ENCODE results near the gene EFCAB8. TPM values are rescaled to one million over a fixed set of nuclear protein-coding genes. Genes with fewer than 3 reads are reported as not detected.

The EFCAB8 gene
- total and polyA plus RNA-seq, 4 donors = 0.25 TPM; not detected in 3

DNA sequence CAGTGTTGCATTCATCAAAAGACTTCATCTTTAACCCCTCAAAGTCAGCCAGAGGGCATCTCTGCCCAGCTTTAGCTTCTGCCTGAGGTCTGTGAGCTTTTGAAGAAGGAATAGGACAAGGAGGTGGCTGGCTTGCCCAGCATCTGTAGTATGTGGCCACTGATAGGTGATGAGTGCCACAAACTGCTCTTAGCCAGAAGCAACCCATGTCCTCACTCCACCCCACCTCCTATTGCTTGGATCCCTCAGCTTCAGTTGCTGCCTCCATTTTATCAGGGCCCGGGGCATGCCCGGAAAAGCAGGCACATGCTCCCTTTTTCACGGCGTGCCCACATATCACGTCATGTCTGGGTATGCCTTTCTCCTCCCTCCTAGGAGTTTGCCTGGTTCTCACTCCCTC lies 11.9 kb upstream of the EFCAB8 start:
- Histone ChIP-seq H3K9ac (ENCODE audit: low read depth in 1 of 2, low read length in 2 of 2) (no peak overlapping the region), H3K36me3 (ENCODE audit: control insufficient read depth in 4 of 4, insufficient read depth in 3 of 4, low read depth in 1 of 4, low read length in 3 of 4) (peaks cover 8 to 51% (median 27%) of the 10 kb centered on the region in 4 donors), H3K4me1 (ENCODE audit: control insufficient read depth in 4 of 4, insufficient read depth in 4 of 4, low read length in 3 of 4) (no peaks in the 10 kb centered on the region), H3K27ac (ENCODE audit: low read depth in 1 of 2, low read length in 2 of 2) (no peak overlapping the region), H3K4me3 (ENCODE audit: low read depth in 1 of 3, low read length in 3 of 3) (no peak overlapping the region), H3K27me3 (ENCODE audit: control insufficient read depth in 4 of 4, insufficient read depth in 4 of 4, low read length in 3 of 4) (no peaks in the 10 kb centered on the region), H3K9me3 (ENCODE audit: control insufficient read depth in 4 of 4, low read length in 3 of 4) (no peaks in the 10 kb centered on the region)
- DNase-seq (ENCODE audit: low spot score) = no peak
- WGBS = 98% methylated on average over 5 of the region's 5 CpGs
- TF ChIP-seq, protein P1, sequence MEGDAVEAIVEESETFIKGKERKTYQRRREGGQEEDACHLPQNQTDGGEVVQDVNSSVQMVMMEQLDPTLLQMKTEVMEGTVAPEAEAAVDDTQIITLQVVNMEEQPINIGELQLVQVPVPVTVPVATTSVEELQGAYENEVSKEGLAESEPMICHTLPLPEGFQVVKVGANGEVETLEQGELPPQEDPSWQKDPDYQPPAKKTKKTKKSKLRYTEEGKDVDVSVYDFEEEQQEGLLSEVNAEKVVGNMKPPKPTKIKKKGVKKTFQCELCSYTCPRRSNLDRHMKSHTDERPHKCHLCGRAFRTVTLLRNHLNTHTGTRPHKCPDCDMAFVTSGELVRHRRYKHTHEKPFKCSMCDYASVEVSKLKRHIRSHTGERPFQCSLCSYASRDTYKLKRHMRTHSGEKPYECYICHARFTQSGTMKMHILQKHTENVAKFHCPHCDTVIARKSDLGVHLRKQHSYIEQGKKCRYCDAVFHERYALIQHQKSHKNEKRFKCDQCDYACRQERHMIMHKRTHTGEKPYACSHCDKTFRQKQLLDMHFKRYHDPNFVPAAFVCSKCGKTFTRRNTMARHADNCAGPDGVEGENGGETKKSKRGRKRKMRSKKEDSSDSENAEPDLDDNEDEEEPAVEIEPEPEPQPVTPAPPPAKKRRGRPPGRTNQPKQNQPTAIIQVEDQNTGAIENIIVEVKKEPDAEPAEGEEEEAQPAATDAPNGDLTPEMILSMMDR (IDR thresholded peaks at IDR 0.05; ENCODE audit: low read depth, low read length, missing input control) = no peak
- TF ChIP-seq RXRA (IDR thresholded peaks at IDR 0.05) = no peak
- TF ChIP-seq, protein P2, sequence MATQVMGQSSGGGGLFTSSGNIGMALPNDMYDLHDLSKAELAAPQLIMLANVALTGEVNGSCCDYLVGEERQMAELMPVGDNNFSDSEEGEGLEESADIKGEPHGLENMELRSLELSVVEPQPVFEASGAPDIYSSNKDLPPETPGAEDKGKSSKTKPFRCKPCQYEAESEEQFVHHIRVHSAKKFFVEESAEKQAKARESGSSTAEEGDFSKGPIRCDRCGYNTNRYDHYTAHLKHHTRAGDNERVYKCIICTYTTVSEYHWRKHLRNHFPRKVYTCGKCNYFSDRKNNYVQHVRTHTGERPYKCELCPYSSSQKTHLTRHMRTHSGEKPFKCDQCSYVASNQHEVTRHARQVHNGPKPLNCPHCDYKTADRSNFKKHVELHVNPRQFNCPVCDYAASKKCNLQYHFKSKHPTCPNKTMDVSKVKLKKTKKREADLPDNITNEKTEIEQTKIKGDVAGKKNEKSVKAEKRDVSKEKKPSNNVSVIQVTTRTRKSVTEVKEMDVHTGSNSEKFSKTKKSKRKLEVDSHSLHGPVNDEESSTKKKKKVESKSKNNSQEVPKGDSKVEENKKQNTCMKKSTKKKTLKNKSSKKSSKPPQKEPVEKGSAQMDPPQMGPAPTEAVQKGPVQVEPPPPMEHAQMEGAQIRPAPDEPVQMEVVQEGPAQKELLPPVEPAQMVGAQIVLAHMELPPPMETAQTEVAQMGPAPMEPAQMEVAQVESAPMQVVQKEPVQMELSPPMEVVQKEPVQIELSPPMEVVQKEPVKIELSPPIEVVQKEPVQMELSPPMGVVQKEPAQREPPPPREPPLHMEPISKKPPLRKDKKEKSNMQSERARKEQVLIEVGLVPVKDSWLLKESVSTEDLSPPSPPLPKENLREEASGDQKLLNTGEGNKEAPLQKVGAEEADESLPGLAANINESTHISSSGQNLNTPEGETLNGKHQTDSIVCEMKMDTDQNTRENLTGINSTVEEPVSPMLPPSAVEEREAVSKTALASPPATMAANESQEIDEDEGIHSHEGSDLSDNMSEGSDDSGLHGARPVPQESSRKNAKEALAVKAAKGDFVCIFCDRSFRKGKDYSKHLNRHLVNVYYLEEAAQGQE (IDR thresholded peaks at IDR 0.05) = no peak
- TF ChIP-seq, protein P3, sequence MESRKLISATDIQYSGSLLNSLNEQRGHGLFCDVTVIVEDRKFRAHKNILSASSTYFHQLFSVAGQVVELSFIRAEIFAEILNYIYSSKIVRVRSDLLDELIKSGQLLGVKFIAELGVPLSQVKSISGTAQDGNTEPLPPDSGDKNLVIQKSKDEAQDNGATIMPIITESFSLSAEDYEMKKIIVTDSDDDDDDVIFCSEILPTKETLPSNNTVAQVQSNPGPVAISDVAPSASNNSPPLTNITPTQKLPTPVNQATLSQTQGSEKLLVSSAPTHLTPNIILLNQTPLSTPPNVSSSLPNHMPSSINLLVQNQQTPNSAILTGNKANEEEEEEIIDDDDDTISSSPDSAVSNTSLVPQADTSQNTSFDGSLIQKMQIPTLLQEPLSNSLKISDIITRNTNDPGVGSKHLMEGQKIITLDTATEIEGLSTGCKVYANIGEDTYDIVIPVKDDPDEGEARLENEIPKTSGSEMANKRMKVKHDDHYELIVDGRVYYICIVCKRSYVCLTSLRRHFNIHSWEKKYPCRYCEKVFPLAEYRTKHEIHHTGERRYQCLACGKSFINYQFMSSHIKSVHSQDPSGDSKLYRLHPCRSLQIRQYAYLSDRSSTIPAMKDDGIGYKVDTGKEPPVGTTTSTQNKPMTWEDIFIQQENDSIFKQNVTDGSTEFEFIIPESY (IDR thresholded peaks at IDR 0.05) = no peak
- TF ChIP-seq HNF4A (conservative IDR thresholded peaks at IDR 0.05) = no peak
- no peak for TF ChIP-seq FOXA1 (IDR thresholded peaks at IDR 0.05)
- TF ChIP-seq, protein P4, sequence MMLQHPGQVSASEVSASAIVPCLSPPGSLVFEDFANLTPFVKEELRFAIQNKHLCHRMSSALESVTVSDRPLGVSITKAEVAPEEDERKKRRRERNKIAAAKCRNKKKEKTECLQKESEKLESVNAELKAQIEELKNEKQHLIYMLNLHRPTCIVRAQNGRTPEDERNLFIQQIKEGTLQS (IDR thresholded peaks at IDR 0.05) = no peak
- no peak for TF ChIP-seq YY1 (IDR thresholded peaks at IDR 0.05)
- TF ChIP-seq HNF4G (IDR thresholded peaks at IDR 0.05) = no peak
- TF ChIP-seq RAD21 (IDR thresholded peaks at IDR 0.05) = no peak
- no peak for TF ChIP-seq EGR1 (IDR thresholded peaks at IDR 0.05; ENCODE audit: low read depth in 2 of 2)
- TF ChIP-seq, protein P5, sequence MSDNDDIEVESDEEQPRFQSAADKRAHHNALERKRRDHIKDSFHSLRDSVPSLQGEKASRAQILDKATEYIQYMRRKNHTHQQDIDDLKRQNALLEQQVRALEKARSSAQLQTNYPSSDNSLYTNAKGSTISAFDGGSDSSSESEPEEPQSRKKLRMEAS (IDR thresholded peaks at IDR 0.05) = no peak
- no peak for TF ChIP-seq SP1 (IDR thresholded peaks at IDR 0.05)
- no peak for TF ChIP-seq JUND (IDR thresholded peaks at IDR 0.05)
- no peak for TF ChIP-seq FOXA2 (IDR thresholded peaks at IDR 0.05)
- no peak for TF ChIP-seq NR2F2 (IDR thresholded peaks at IDR 0.05)
- TF ChIP-seq GABPA (IDR thresholded peaks at IDR 0.05 in 1 of 2, conservative IDR thresholded peaks at IDR 0.05 in 1 of 2) = no peak
- no peak for TF ChIP-seq TAF1 (conservative IDR thresholded peaks at IDR 0.05)

All from liver (tissue), 9 donors.